Left renal cortex interstitium (tissue), 4 donors: Measurements from ENCODE around the gene HSD11B1L. TPM values are rescaled to one million over a fixed set of nuclear protein-coding genes. Genes with fewer than 3 reads are reported as not detected.
"Not testable (repeated sequence)": the region's sequence is repeated elsewhere in the genome, so short reads cannot be mapped to it uniquely, and the experiment has no call there.

Source experiments
- DNase-seq, 4 donors: peaks; one replicate each; pipeline ENCODE4 v3.0.0-alpha.2; 2013; ENCODE audit warnings: low read depth in 4 of 4, low spot score in 2 of 4, missing footprints in 1 of 4
- polyA plus RNA-seq, 4 donors: library from polyadenylated mRNA; unstranded; fragments of 120-200 nt; gene quantifications; one replicate each; pipeline ENCODE4 v1.2.1, GENCODE V29; 2013; ENCODE audit not compliant: insufficient read length in 4 of 4

Gene HSD11B1L
- polyA plus RNA-seq, 4 donors, result 7.9 to 16.9 (median 13.0) TPM

- DNase-seq, result no peak
Observed at GRCh38 chr19:5697890-5698634, 17.2 kb downstream of the HSD11B1L start.

GRCh38 chr19:5698635-5699422 lies 18.0 kb downstream of the HSD11B1L start:
- no peak for DNase-seq

- DNase-seq, result no peak
Observed at GRCh38 chr19:5700455-5701092, 19.7 kb downstream of the HSD11B1L start.

GRCh38 chr19:5702053-5702410 lies 21.2 kb downstream of the HSD11B1L start:
- DNase-seq, result not testable (repeated sequence)

GRCh38 chr19:5703819-5704818 lies 23.3 kb downstream of the HSD11B1L start:
- DNase-seq, result no peak

- no peak for DNase-seq
Observed at GRCh38 chr19:5705552-5705951, 24.7 kb downstream of the HSD11B1L start.

- no peak for DNase-seq
Observed at GRCh38 chr19:5706876-5707573, 26.2 kb downstream of the HSD11B1L start.

- DNase-seq, result no peak
Observed at GRCh38 chr19:5707576-5708575, 27.0 kb downstream of the HSD11B1L start.

GRCh38 chr19:5711025-5711424 lies 30.2 kb downstream of the HSD11B1L start:
- no peak for DNase-seq

- DNase-seq, result no peak
Observed at GRCh38 chr19:5711713-5712161, 30.9 kb downstream of the HSD11B1L start.

- no peak for DNase-seq
Observed at GRCh38 chr19:5713228-5713627, 32.4 kb downstream of the HSD11B1L start.

- DNase-seq, result no peak
Observed at GRCh38 chr19:5714816-5715215, 34.0 kb downstream of the HSD11B1L start.

- DNase-seq, result no peak
Observed at GRCh38 chr19:5717215-5717935, 36.5 kb downstream of the HSD11B1L start.

GRCh38 chr19:5718037-5718578 lies 37.3 kb downstream of the HSD11B1L start:
- no peak for DNase-seq

GRCh38 chr19:5718579-5719273 lies 37.9 kb downstream of the HSD11B1L start:
- DNase-seq, result no peak

- no peak for DNase-seq
Observed at GRCh38 chr19:5719274-5719960, 38.6 kb downstream of the HSD11B1L start.
